Right lung (tissue), 5 donors: ENCODE results near the gene PARP15. TPM values are rescaled to one million over a fixed set of nuclear protein-coding genes. Genes with fewer than 3 reads are reported as not detected.

Source experiments
- DNase-seq, 2 donors: peaks; one replicate each; pipeline ENCODE4 v3.0.0-alpha.2; 2013
- polyA plus RNA-seq, 5 donors: library from polyadenylated mRNA; unstranded; fragments of 120-200 nt; gene quantifications; one replicate each; pipeline versions ENCODE4 v1.2.1 to v1.2.3, GENCODE V29; 2013; ENCODE audit warnings: inconsistent platforms in 1 of 5, low replicate concordance in 1 of 5; ENCODE audit not compliant: insufficient read length in 5 of 5, insufficient read depth in 1 of 5

The PARP15 gene
- polyA plus RNA-seq, 5 donors: 0.74 to 1.1 (median 1.0) TPM

DNA sequence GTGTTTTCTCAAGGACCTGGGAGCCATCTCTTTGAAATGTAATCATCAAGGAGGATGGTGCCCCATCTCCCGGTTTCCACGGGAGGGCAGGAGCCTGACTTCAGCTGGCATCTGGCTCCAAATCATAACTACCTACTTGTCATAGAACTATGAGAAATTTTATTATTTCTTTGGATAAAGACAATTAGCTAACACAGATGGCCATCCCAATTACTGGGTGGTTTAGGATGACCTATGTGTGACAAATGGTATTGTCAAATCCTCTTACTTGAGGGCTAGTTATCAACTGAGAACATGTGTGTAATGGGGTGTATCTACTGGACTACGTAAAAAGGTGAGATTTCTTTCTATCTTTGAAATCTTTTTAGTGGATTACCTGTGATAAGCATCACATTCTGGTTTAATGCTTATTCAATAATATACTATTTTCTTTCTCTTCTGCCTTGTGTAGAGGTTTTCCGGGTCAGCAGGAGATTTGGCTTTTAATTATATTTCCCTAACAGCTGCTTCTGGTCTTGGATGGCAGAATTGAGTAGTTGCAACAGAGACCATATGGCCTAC, 87.9 kb downstream of the PARP15 start:
- DNase-seq: no peak

DNA sequence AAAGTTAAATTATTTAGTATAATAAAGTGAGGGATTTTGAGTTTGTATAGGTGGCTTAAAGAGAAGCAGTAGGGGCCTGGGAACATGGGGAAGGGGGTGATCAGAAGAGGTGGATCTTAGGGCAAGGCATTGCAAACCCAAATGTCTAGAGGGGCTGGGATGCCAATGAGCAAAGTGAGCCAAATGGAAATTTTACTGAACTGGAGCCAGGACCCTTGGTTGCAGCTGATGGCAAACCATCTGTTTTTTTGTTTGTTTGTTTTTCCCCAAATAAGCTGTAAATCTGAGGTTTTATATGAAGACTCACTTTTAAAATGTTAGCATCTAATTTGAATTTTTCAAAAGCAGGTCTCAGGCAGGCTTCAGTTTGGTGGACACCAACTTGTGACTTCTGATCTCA, 88.4 kb downstream of the PARP15 start:
- no peak for DNase-seq

DNA sequence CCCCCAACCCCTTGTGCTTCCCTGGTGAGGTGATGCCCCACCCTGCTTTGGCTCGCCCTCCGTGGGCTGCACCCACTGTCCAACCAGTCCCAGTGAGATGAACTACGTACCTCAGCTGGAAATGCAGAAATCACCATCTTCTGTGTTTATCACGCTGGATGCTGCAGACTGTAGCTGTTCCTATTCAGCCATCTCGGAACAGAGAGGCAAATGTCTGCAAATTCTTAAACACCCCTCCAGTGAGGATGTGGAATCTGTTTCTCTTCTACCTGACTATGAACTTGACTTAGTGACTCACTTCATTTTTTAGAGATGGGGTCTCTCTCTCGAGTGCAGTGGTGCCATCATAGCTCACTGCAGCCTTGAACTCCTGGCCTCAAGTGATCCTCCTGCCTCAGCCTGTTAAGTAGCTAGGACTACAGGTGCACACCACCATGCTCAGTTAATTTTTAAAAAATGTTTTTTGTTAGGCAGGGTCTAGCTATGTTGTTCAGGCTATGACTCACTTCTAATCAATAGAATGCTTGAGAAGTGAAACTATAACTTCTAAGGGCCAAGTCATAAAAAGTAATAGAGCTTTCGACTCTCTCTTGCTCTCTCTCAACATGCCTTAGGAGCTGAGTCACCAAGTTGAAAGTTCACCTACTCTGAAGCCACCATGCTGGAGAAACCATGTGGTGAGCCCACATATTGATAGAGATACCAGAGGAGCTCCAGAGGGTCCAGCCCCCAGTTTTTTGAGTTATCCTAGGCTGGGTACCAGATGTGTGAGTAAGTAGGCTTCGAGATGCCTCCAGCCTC, 91.7 kb downstream of the PARP15 start:
- no peak for DNase-seq

DNA sequence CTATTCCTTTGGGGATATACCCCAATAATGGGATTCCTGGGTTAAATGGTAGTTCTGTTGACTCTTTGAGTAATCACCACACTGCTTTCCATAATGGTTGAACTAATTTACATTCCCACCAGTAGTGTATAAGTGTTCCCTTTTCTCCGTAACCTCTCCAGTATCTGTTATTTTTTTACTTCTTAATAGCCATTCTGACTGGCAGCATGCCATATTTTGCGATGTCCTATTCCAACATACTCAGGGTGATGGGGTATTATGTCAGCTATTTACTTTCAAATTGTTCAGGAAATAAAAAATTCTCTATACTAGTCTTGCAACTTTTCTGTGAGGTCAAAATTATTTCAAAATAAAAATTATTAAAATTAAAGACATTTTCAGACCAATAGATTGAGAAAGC, 94.1 kb downstream of the PARP15 start:
- DNase-seq: peak; percentile 11 to 23

DNA sequence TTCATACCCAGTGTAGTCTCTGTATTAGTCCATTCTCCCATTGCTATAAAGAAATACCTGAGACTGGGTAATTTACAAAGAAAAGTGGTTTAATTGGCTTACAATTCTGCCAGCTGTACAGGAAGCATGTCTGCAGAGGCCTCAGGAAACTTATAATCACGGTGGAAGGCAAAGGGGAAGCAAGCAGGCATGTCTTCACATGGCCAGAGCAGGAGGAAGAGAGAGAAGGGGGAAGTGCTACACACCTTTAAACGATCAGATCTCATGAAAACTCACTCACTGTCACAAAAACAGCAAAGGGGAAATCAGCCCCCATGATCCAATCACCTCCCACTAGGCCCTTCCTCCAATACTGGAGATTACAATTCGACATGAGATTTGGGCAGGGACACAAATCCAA, 96.9 kb downstream of the PARP15 start:
- no peak for DNase-seq

DNA sequence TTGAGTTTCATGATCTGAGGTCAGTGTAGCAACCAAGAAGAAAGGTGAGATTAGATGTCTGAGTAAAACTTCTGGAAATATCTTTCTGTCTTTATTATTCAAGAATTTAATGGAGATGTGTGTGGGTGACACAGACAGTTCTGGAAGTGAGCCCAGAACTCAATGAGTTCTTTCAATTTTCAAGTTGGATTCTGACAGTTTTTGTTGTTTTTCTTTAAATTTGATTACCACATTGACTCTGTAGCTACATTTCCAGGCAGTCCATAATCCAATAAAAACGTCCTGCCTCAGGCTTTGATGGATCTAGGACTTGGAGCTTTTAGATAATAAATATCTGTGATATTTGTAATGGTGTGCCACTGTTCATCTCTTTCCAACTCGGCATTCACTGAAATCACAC, 99.3 kb downstream of the PARP15 start:
- no peak for DNase-seq

DNA sequence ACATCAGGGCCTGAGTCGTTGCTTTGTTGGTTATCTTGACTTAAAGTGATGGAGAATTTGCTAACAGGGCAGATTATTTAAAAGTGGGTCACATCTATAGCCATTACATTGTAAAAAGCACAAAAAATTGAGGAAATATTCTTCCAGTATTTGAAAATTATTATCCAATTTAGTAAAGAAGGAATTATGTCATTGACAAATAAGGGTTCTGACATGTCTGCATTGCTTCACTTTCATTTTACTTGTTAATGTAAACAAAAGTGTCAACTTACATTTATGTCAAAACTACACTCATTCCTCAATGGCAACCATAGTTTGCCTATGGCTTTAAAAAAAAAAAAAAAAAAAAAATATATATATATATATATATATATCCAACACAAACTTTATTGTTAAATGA, 99.8 kb downstream of the PARP15 start:
- no peak for DNase-seq

DNA sequence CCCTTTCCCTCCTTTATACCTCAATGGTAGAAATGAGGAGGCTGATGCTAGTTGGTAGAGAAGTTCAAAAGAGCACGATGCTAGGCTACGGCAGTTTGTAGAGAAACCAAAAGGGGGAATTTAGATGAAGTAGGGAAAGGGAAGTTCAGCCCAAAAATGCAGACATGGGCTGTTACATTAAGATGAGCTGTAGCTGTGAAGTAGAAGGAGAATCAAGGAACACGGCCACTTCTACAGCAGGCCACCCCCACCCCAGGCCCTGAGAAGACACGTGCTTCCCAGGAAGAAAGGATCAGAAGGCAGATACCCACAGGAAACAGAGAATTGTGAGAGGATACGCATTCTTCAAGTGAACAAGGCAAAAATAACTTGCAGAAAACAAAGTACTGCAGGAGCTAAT, 101.1 kb downstream of the PARP15 start:
- no peak for DNase-seq

DNA sequence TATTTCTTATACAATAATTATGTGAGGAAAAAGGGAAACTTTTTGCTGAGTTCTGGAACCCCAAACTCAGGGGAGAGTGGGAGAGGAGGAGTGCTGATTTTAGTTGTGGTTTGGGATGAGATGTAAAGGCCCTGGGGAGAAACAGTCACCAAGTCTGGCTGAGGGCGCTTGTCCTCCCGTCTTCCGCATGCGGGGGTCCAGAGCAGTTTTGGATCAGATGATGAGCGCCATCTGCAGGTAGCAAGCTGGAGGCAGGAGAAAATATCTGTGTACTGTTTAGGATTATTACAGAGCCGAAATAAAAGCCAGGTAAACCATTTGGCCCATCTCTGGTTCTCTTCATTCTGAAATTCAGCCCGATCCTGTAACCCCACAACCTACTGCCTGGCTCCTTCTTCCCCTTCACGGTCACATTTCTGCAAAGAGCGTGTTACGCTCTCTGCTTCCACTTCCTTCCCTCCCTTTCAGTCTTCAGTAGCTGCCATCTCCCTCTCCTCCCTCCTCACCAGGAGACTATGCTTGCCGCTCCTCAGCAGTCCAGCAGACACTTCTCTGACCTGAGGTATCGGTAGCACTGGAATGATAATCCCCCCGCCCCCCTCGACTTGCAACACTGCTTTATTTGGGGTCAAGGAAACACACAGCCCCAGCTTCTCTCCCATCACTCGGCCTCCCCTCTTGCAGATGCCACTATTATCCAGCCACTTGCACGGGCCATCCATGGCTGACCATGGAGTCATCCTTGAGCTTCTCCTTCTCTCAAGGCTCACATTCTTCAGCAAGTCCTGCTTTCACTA, 101.8 kb downstream of the PARP15 start:
- peak; percentile 71 to 80 for DNase-seq

DNA sequence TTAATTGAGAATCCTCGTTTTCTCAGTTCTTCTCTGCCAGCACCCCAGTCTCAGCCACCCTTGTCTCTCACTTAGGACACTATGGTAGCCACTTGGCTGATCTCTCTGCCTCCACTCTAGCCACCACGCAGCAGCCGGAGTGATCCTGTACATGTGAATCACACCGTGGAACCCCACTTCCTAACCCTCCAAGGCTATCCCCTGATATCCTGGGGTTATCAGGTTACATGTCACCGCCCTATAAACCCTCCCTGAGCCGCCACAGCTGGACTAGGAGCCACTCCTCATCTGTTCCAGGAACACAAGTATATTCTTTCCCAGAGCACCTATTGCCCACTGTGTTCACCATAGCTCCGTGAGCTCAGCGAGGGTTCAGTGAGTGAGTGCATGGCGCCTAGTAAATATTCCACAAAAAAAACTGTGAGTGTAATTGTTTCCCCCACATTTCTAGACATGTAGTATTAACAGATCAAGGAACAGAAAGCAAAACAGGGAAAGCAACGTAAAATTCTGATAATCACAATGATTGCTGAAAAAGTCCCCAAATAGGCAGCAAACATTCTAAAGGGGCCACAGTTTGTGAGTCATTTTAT, 102.5 kb downstream of the PARP15 start:
- DNase-seq: peak; percentile 18 to 27

DNA sequence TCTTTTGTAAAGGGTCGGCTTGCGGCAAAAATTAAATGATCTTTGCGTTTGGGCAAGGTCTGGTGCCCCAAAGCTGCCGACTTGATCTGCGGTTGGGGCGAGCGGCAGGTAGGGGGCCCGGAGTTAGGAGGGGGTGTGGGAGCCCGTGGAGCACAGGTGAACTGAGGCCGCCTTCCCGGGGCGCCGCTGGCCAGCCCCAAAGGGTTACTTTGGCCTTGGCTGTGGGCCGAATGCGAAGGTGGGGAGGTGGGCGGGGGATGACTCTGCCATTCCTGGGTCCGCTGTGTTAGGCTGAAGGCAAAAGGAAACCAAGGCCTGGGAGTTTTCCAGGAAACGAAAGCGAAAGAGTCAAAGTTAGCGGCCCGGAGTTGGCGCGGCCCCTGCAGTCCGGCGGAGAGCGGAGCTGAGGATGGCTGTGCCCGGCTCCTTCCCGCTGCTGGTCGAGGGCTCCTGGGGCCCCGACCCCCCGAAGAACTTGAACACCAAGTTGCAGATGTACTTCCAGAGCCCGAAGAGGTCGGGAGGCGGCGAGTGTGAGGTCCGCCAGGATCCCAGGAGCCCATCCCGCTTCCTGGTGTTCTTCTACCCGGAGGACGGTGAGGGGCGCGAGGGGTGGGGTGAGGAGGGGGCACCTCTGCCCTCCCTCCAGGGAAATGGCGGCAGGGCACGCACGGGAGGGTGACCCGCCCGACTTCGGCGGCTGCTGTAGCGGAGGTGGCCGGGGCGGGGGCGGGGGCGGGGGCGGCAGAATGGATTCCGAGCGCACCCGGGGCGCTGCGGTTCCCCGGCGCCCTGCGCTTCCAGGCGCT, 103.2 kb downstream of the PARP15 start, which contains the start of gene PARP14:
Gene PARP14, plus strand, starts transcription at position 365 of the 809 bp plus-strand sequence. Its CDS starts 45 bp downstream, at position 410.
- DNase-seq: peak; percentile 84 to 86

DNA sequence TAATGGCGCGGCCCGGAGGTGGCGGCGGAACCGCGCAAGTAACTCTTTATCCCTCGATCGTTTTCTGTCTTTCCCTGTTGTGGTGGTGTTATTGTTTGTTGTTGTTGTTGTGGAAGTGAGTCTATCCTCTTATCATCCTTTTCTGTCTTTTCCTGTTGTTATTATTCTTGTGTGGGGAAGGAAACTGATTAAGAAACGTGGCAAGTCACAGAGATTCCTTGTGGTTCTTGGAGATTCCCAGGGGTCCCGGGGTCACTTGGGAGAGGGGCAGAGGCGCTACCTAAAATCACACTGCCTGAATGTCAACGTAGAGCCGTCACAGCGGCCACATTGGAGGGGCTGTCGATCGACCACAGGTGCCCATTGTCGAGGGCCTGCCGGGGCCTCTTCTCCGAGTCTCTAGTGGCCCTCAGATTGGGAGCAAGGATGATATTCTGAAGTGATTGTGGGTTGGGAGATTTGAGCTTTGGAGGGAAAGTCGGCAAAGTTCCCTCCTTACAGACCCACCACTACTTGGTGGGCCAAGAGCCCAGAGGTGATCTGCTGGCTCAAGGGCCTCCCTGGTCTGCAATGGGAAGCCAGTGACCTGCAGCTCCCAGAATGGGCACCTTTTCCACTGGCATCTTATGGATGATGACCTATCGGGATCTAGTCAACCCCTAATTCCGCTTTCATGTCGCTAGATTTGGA, 104.0 kb downstream of the PARP15 start:
- peak; percentile 25 to 38 for DNase-seq

DNA sequence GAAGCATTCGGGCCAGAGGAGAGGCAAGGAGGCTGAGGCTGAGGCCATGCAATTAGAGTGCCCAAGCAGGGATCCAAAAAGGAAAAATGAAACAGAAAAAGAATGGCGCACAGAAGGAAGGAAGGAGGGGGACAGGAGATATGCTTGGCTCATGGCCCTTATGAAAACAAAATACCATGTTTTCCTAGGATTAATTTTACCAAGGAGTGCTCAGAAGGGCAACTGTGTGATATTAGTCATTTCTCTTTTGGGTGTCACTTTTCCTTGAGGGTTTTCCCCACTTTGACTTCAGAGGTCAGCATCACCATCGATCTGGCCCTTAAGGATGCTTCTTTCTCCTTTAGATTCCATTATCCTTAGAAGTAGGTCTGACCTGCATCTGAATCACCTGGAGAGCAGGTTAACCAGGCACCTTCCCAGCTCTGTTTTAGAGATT, 104.5 kb downstream of the PARP15 start:
- no peak for DNase-seq

DNA sequence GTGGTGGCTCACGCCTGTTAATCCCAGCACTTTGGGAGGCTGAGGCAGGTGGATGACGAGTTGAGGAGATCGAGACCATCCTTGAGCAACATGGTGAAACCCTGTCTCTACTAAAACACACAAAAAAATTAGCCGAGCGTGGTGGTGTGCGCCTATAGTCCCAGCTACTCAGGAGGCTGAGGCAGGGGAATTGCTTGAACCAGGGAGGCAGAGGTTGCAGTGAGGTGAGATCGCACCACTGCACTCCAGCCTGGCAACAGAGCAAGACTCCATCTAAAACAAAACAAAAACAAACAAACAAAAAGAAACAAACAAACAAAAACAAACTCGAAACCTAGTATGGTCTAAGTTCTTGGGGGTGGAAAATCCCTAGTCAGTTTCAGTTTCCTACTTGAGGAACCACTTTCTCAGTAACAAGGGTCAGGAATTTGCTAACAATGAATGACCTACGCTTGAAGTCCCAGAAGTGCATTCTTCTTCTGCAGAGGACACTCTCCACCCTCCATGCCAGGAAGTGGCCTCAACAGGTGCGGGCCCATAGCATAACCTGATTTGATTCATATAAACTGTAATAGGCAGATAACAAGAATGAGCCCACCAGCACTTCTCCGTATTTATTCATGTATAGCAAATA, 105.4 kb downstream of the PARP15 start:
- peak; percentile 25 to 35 for DNase-seq

DNA sequence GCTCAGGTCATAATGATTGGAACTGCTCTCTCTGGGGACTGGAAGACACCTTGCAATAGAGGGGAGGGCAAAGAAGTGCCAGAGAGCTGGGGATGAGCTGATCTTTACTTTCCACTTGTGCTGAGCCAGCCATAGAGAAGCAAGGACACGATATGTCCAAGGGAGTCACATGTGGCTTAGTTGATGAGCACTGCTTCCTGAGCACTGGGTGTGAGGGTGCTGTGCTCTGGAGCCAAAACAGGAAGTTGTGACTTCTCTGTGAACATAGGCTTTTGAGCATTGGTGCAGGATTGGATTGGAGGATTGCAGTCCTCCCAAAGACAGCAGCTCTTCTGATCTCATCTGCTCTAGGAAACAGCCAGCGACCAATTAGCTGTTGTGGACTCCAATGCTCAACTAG, 109.8 kb downstream of the PARP15 start:
- no peak for DNase-seq

Other genes starting within 250 kb of the PARP15 start
- 10 to 100 TPM; 34.6 to 53.7 (median 40.8) TPM for gene MIX23, start 194.4 kb upstream of the PARP15 start, polyA plus RNA-seq
- 10 to 100 TPM; 35.8 to 54.4 (median 42.9) TPM for gene FAM162A, start 193.5 kb upstream of the PARP15 start, polyA plus RNA-seq
- gene WDR5B, start 161.6 kb upstream of the PARP15 start, polyA plus RNA-seq: 10 to 100 TPM in 2 of 5 donors, 1 to 10 TPM in 3; 6.9 to 12.5 (median 9.2) TPM
- 10 to 100 TPM; 35.4 to 51.1 (median 47.4) TPM for gene KPNA1, start 62.7 kb upstream of the PARP15 start, polyA plus RNA-seq
- gene PARP9, start 13.3 kb upstream of the PARP15 start, polyA plus RNA-seq: 10 to 100 TPM; 18.1 to 21.6 (median 21.1) TPM
- gene DTX3L, start 13.3 kb upstream of the PARP15 start, polyA plus RNA-seq: 10 to 100 TPM; 15.9 to 23.4 (median 20.0) TPM
- gene PARP14, start 103.2 kb downstream of the PARP15 start, polyA plus RNA-seq: 10 to 100 TPM; 21.3 to 48.6 (median 41.7) TPM
- 10 to 100 TPM; 12.9 to 16.6 (median 13.6) TPM for gene HSPBAP1, start 216.2 kb downstream of the PARP15 start, polyA plus RNA-seq
- 10 to 100 TPM in 3 of 5 donors, 1 to 10 TPM in 2; 8.6 to 11.9 (median 10.4) TPM for gene SLC49A4, start 217.4 kb downstream of the PARP15 start, polyA plus RNA-seq